K562 (cell line): Measurements from ENCODE around the gene NEK5. TPM values are rescaled to one million over a fixed set of nuclear protein-coding genes. Genes with fewer than 3 reads are reported as not detected.

Source experiments
- CBX5 ChIP-seq: IDR thresholded peaks from 2 replicates; pipeline ENCODE4 v1.6.1; 2014; ENCODE audit warnings: low read depth, borderline replicate concordance
- CCAR2 ChIP-seq: fragments of 200-400 bp; formaldehyde crosslinking; IDR thresholded peaks from 2 replicates; pipeline ENCODE4 v1.6.1; 2017; ENCODE audit warnings: mild to moderate bottlenecking, low read depth, low read length
- CTCF ChIP-seq, 3 experiments: IDR thresholded peaks in 2 of 3; conservative IDR thresholded peaks in 1 of 3; 2 replicates each; pipeline ENCODE4 v1.5.1; 2011 to 2012; ENCODE audit warnings: low read length in 3 of 3, mild to moderate bottlenecking in 3 of 3, control low read depth in 2 of 3, improper control_type of control experiment in 1 of 3, inconsistent platforms in 1 of 3, low read depth in 1 of 3, mixed read lengths in 1 of 3, moderate library complexity in 1 of 3; ENCODE audit not compliant: insufficient read depth in 2 of 3
- DPF2 ChIP-seq: fragments of 450-650 bp; IDR thresholded peaks from 2 replicates; pipeline ENCODE4 v1.6.1; 2016
- HLTF ChIP-seq: fragments of 450-650 bp; IDR thresholded peaks from 2 replicates; pipeline ENCODE4 v1.6.1; 2016
- JUN ChIP-seq, 2 experiments: sonication (generic) in 1 of 2; formaldehyde crosslinking in 1 of 2; IDR thresholded peaks; 2 replicates each; pipeline versions ENCODE4 v1.6.1 to v1.8.0; 2012 to 2022; ENCODE audit warnings: borderline replicate concordance in 2 of 2, mild to moderate bottlenecking in 2 of 2, improper control_type of control experiment in 1 of 2, low read depth in 1 of 2, low read length in 1 of 2, missing genetic modification reagents in 1 of 2
- MAZ ChIP-seq, 2 experiments: fragments of 450-650 bp in 1 of 2; sonication (generic) in 1 of 2; formaldehyde crosslinking; IDR thresholded peaks in 1 of 2; conservative IDR thresholded peaks in 1 of 2; 2 replicates each; pipeline versions ENCODE4 v1.4.0 to v1.5.0; 2020; ENCODE audit warnings: mild to moderate bottlenecking in 1 of 2, missing genetic modification reagents in 1 of 2
- NBN ChIP-seq: fragments of 450-650 bp; IDR thresholded peaks from 2 replicates; pipeline ENCODE4 v1.6.1; 2016; ENCODE audit warnings: low read depth, mild to moderate bottlenecking
- VEZF1 ChIP-seq: fragments of 200-800 bp; sonication (Bioruptor generic); IDR thresholded peaks from 2 replicates; pipeline ENCODE4 v1.6.1; 2017; ENCODE audit warnings: missing genetic modification characterization, missing compliant biosample characterization
- ZBTB1 ChIP-seq: sonication (generic); formaldehyde crosslinking; IDR thresholded peaks from 2 replicates; pipeline ENCODE4 v1.8.1; 2023; ENCODE audit warnings: missing genetic modification reagents, low read depth, mild to moderate bottlenecking, borderline replicate concordance
- ZEB2 ChIP-seq: fragments of 450-650 bp; IDR thresholded peaks from 2 replicates; pipeline ENCODE4 v1.6.1; 2016
- ZFP1 ChIP-seq: fragments of 450-650 bp; formaldehyde crosslinking; IDR thresholded peaks from 2 replicates; pipeline ENCODE4 v1.4.0; 2020; ENCODE audit warnings: mild to moderate bottlenecking, mixed read lengths
- polyA plus RNA-seq, 8 experiments: library from polyadenylated mRNA; depleted of rRNA in 4 of 8; stranded (reverse) in 5 of 8; unstranded in 3 of 8; fragments of >200 nt; fragmentation: Nextera tagmentation in 2 of 8; fragmentation: Illumina TruSeq in 1 of 8; extraction: Ambion mirVana in 2 of 8; extraction: Trizol in 1 of 8; gene quantifications; 2 replicates each; pipeline versions ENCODE4 v1.2.1 to v1.2.3, GENCODE V29; 2011 to 2014; ENCODE audit warnings: inconsistent platforms in 1 of 8, missing spikeins in 1 of 8
- total RNA-seq, 7 experiments: library from RNA; depleted of rRNA in 6 of 7; stranded (reverse); fragments of >200 nt in 6 of 7; fragmentation: Illumina TruSeq in 2 of 7; extraction: Trizol in 2 of 7; gene quantifications; 2 replicates each; pipeline versions ENCODE4 v1.2.1 to v1.2.3, GENCODE V29; 2011 to 2021; ENCODE audit warnings: low replicate concordance in 1 of 7
- TF ChIP-seq, protein P1 (sequence below), 2 experiments: fragments of 450-650 bp; IDR thresholded peaks; 2 replicates each; pipeline ENCODE4 v1.6.1; 2018; ENCODE audit warnings: mild to moderate bottlenecking in 2 of 2, low read depth in 1 of 2; ENCODE audit not compliant: partially characterized antibody in 2 of 2
- TF ChIP-seq, protein P2 (sequence below): fragments of 250-450 bp; sonication (Bioruptor Pico); IDR thresholded peaks from 2 replicates; pipeline ENCODE4 v1.8.0; 2022; ENCODE audit warnings: inconsistent platforms, mild to moderate bottlenecking, moderate library complexity, borderline replicate concordance

Gene NEK5
- total and polyA plus RNA-seq, 9 of the 15 experiments (the other 6 are each of a cell fraction or from before 2014, with no cell fraction given), result 0.09 to 0.44 (median 0.33) TPM

- TF ChIP-seq ZFP1 (CRISPR knock-in tag) (no peak), MAZ (CRISPR knock-in tag; conservative IDR thresholded peaks at IDR 0.05 in 1 of 2, IDR thresholded peaks at IDR 0.05 in 1 of 2) (no peak), NBN (0 out of 2 replicates have a peak, but pooled peaks have one; percentile 17), JUN (IDR thresholded peaks at IDR 0.05; ENCODE audit: borderline replicate concordance, low read depth, low read length) (peak; percentile 52; the same call in 1 of the 2 replicates), JUN (CRISPR knock-in tag; IDR thresholded peaks at IDR 0.05; ENCODE audit: borderline replicate concordance) (no peak), HLTF (peak; percentile 67; the same call in 1 of the 2 replicates), DPF2 (peak; percentile 76), ZBTB1 (CRISPR knock-in tag) (no peak), VEZF1 (CRISPR knock-in tag) (peak; percentile 69), CCAR2 (no peak), CTCF (IDR thresholded peaks at IDR 0.05 in 2 of 3, conservative IDR thresholded peaks at IDR 0.05 in 1 of 3; ENCODE audit: insufficient read depth in 2 of 3, low read depth in 1 of 3, low read length in 3 of 3) (peak in 2 of 3 experiments; percentile 15 to 25; a peak in 1 of 6 replicates), CBX5 (no peak), ZEB2 (0 out of 2 replicates have a peak, but pooled peaks have one; percentile 61)
- TF ChIP-seq, protein P1, sequence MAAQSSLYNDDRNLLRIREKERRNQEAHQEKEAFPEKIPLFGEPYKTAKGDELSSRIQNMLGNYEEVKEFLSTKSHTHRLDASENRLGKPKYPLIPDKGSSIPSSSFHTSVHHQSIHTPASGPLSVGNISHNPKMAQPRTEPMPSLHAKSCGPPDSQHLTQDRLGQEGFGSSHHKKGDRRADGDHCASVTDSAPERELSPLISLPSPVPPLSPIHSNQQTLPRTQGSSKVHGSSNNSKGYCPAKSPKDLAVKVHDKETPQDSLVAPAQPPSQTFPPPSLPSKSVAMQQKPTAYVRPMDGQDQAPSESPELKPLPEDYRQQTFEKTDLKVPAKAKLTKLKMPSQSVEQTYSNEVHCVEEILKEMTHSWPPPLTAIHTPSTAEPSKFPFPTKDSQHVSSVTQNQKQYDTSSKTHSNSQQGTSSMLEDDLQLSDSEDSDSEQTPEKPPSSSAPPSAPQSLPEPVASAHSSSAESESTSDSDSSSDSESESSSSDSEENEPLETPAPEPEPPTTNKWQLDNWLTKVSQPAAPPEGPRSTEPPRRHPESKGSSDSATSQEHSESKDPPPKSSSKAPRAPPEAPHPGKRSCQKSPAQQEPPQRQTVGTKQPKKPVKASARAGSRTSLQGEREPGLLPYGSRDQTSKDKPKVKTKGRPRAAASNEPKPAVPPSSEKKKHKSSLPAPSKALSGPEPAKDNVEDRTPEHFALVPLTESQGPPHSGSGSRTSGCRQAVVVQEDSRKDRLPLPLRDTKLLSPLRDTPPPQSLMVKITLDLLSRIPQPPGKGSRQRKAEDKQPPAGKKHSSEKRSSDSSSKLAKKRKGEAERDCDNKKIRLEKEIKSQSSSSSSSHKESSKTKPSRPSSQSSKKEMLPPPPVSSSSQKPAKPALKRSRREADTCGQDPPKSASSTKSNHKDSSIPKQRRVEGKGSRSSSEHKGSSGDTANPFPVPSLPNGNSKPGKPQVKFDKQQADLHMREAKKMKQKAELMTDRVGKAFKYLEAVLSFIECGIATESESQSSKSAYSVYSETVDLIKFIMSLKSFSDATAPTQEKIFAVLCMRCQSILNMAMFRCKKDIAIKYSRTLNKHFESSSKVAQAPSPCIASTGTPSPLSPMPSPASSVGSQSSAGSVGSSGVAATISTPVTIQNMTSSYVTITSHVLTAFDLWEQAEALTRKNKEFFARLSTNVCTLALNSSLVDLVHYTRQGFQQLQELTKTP (IDR thresholded peaks at IDR 0.05; ENCODE audit: low read depth in 1 of 2, partially characterized antibody in 2 of 2), result no peak
- TF ChIP-seq, protein P2, sequence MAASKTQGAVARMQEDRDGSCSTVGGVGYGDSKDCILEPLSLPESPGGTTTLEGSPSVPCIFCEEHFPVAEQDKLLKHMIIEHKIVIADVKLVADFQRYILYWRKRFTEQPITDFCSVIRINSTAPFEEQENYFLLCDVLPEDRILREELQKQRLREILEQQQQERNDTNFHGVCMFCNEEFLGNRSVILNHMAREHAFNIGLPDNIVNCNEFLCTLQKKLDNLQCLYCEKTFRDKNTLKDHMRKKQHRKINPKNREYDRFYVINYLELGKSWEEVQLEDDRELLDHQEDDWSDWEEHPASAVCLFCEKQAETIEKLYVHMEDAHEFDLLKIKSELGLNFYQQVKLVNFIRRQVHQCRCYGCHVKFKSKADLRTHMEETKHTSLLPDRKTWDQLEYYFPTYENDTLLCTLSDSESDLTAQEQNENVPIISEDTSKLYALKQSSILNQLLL (CRISPR knock-in tag), result no peak
These were observed 57.8 kb downstream of the NEK5 start (continued) for GRCh38 chr13:52070929-52071523.
